ENCODE results near the gene TRIM56. TPM values are rescaled to one million over a fixed set of nuclear protein-coding genes. Genes with fewer than 3 reads are reported as not detected.
A peak's percentile ranks its signal among the peaks of the same experiment; 100 is the strongest.

The TRIM56 gene
- total and polyA plus RNA-seq, 2 of the 4 experiments (the other 2 are of a cell fraction), result 3.9 to 5.9 TPM

DNA sequence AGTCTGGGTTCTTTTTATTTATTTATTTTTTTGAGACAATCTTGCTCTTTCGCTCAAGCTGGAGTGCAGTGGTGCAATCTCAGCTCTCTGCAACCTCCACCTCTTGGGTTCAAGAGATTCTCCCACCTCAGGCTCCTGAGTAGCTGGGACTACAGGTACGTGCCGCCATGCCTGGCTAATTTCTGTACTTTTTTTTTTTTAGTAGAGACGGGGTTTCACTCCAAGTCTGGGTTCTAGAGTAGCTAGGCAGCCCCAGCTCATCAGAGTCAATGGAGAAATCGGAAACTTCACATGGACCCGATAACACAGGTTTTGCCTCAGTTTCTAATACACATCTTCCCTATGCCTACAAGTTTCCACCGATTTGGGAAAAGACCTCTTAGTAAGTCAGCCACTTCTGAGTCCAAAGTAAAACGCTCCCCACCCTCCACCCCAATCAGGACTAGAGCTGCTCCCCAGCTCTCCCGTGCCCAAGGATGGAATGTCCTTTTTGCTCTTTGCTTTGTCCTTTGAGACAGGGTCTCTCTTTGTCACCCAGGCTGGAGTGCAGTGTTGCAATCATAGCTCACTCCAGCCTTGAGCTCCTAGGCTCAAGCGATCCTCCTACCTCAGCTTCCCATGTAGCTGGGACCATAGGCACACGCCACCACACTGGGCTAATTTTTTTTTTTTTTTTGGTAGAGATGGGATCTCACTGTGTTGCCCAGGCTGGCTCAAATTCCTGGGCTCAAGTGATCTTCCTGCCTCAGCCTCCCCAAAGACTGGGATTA lies 37.8 kb downstream of the TRIM56 start:
- H4K91ac ChIP-seq (ENCODE audit: insufficient read depth, low read depth, low read length), result peak overlapping the region; percentile 96
- H3K36me3 ChIP-seq (ENCODE audit: control insufficient read depth, insufficient read depth, low read length), result peaks cover under 1% of the 10 kb centered on the region; the same call in 1 of the 2 replicates
- ATAC-seq (ENCODE audit: low read depth), result no peak
- intact Hi-C loops (cut with micrococcal nuclease), result loop anchor here (1.0 kb wide), 1 partner anchor 23 kb away; no protein-coding TSS in a partner anchor
- peak overlapping the region; percentile 78 for H2AK9ac ChIP-seq (replicated peaks; ENCODE audit: low read depth, low read length, poor library complexity)
- 94% methylated on average over 5 of the region's 11 CpGs; no CpG with 5 or more reads in 1 of the 2 experiments for WGBS, 2 experiments (ENCODE audit: extremely low coverage in 2 of 2, insufficient read length in 1 of 2)
- BruUV-seq (replicated peaks), result no TSS peak
- peak overlapping the region; percentile 83 for H4K5ac ChIP-seq (ENCODE audit: low read depth, low read length)
- H2BK120ac ChIP-seq (ENCODE audit: low read depth, low read length), result peak overlapping the region; percentile 94
- dilution Hi-C loops (cut with HindIII; ENCODE audit: low sequenced_read_pairs, unreplicated experiment), result no loop called here
- H2BK20ac ChIP-seq (ENCODE audit: low read depth, low read length), result peak overlapping the region; percentile 97
- peak overlapping the region; percentile 96 for H3K56ac ChIP-seq (ENCODE audit: extremely low read depth, insufficient read depth, low read length)
- POLR2A ChIA-PET (ENCODE audit: unreplicated experiment), result interaction anchor here (0.6 to 1.2 kb wide), 2 partner anchors 12 to 511 kb away, joined by 4 to 7 read pairs; no protein-coding TSS in a partner anchor
- CTCF ChIA-PET, result interaction anchor here (0.6 to 1.5 kb wide), 5 partner anchors 11 to 46 kb away, joined by 3 to 5 read pairs (median 3); no protein-coding TSS in a partner anchor
- H3K27ac ChIP-seq (ENCODE audit: insufficient read depth, low read length), result peak overlapping the region; percentile 93
- peak overlapping the region; percentile 96 for H2BK5ac ChIP-seq (ENCODE audit: low read depth, low read length, poor library complexity, severe bottlenecking)
- H3K14ac ChIP-seq (replicated peaks; ENCODE audit: low read depth, low read length), result peak overlapping the region; percentile 99
- peak overlapping the region; percentile 97 for H3K4ac ChIP-seq (ENCODE audit: low read depth, low read length)
- H3K9me1 ChIP-seq (ENCODE audit: insufficient read depth, low read length), result peaks cover 29% of the 10 kb centered on the region
- in situ Hi-C loops (cut with MboI; ENCODE audit: low sequenced_read_pairs), result loop anchor here (25.0 kb wide), 1 partner anchor 686 kb away; the partner anchor contains the start of genes MEPCE, PPP1R35 and ZCWPW1
- peak overlapping the region; percentile 97 for H3K23ac ChIP-seq (ENCODE audit: low read depth, low read length)
- TF ChIP-seq POLR2A (IDR thresholded peaks at IDR 0.05; ENCODE audit: low read depth, low read length), result no peak
- no peak for TF ChIP-seq RAD21 (IDR thresholded peaks at IDR 0.05; ENCODE audit: low read length)
- 0 out of 2 replicates have a peak, but pooled peaks have one; percentile 35 for TF ChIP-seq CEBPB (IDR thresholded peaks at IDR 0.05; ENCODE audit: low read depth, low read length)
- no peak for TF ChIP-seq SMC3 (IDR thresholded peaks at IDR 0.05; ENCODE audit: low read depth, low read length)
- TF ChIP-seq ELK1 (IDR thresholded peaks at IDR 0.05; ENCODE audit: borderline replicate concordance, low read depth, low read length), result no peak
- TF ChIP-seq MAFK (IDR thresholded peaks at IDR 0.05; ENCODE audit: low read depth, low read length), result no peak
- peak overlapping the region; percentile 98 for H2AK5ac ChIP-seq (ENCODE audit: low read depth, low read length)
- H4K8ac ChIP-seq (ENCODE audit: low read depth in 2 of 2, low read length in 2 of 2), result peak overlapping the region; percentile 73 to 98
- H3K79me1 ChIP-seq (ENCODE audit: low read depth in 1 of 2, low read length in 2 of 2), result peaks cover 4 to 53% of the 10 kb centered on the region in 2 experiments; a peak in 2 of 4 replicates
- H3K4me2 ChIP-seq (ENCODE audit: low read depth, low read length), result no peak overlapping the region
- H3K4me3 ChIP-seq (ENCODE audit: insufficient read depth, low read depth, low read length), result no peak overlapping the region
- no peaks in the 10 kb centered on the region for H3K9me3 ChIP-seq (ENCODE audit: control insufficient read depth, insufficient read depth, low read length)
- peaks cover 11% of the 10 kb centered on the region for H4K20me1 ChIP-seq (ENCODE audit: insufficient read depth, low read length)
- peak overlapping the region; percentile 98 for H2BK15ac ChIP-seq (ENCODE audit: low read depth, low read length)
- H3K27me3 ChIP-seq (ENCODE audit: control insufficient read depth, insufficient read depth, low read length), result no peaks in the 10 kb centered on the region
- H3K4me1 ChIP-seq (ENCODE audit: control insufficient read depth, insufficient read depth, low read length), result peaks cover 25% of the 10 kb centered on the region
- H3K18ac ChIP-seq (ENCODE audit: low read depth, low read length), result peak overlapping the region; percentile 72
- peak overlapping the region; percentile 15 for H2AFZ ChIP-seq (replicated peaks; ENCODE audit: low read length, poor library complexity)
- DNase-seq, result no peak
- peak overlapping the region; percentile 75 for H3K9ac ChIP-seq (ENCODE audit: low read depth, low read length)

All from IMR-90 (cell line).